Adipose tissue (tissue), 3 donors: ENCODE measurements around the gene MAPKAP1. TPM values are rescaled to one million over a fixed set of nuclear protein-coding genes. Genes with fewer than 3 reads are reported as not detected.

Source experiments
- H3K27ac ChIP-seq: one replicate; pipeline ENCODE4 v1.5.1; 2013; ENCODE audit warnings: low read depth, low read length
- WGBS, 3 donors: extraction: QIAGEN DNeasy Blood & Tissue Kit; methylation state at CpG; one replicate each; pipeline ENCODE4 v1.1.7; 2013; 5-methylcytosine and 5-hydroxymethylcytosine counted together
- polyA plus RNA-seq, 3 donors: library from polyadenylated mRNA; stranded (reverse); fragments of 200-250 nt; gene quantifications; one replicate each; pipeline ENCODE4 v1.2.3, GENCODE V29; 2013
- donor health status: healthy with polysubstance abuse.
- donor health status: Bipolar disorder and iron deficiency.
- donor health status: healthy.

MAPKAP1 gene
- polyA plus RNA-seq, 3 donors = 28.1 to 57.0 (median 50.5) TPM

DNA sequence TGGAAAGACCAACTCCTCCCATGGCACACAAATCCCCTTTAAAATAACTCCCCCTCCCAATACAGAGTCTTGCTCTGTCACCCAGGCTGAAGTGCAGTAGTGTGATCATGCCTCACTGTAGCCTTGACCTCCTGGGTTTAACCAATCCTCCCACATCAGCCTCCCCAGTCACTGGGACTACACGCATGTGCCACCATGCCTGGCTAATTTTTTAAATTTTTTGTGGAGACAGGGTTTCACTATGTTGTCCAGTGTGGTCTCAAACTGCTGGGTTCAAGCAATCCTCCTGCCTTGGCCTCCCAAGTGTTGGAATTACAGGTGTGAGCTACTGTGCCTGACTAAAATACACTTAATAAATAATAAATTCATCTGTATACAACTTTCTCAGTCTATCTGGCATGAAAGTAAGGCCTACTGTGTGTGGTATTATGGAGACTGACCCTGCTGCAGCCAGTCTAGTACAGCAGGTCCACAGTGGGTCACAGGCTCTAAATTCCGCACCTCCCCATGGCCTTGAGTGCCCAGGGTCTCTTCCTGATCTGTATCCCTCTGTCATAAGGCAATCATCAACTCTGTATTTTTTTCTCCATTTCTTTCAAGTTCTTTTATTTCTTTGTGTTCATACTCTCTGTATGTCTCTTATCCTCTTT, 169.4 kb downstream of the MAPKAP1 start:
- no peak overlapping the region for H3K27ac ChIP-seq

DNA sequence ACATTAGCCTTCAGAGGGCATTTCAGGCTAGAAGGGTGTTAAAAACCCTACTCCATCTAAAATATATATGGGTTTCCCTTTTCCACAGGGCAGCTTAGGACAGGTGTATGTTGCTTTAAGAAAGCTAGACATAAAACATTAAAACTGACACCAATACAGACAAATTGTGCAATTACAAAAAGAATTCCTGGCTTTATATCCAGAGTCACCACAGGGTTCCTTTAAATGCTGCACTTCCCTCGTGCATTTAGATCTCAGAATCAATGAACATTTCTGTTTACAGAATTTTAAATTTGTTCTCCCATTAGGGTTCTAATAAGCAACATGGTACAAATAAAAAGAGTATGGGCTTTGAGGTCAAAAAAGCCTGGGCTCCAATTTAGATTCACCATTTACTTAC, 170.2 kb downstream of the MAPKAP1 start:
- WGBS, 3 donors = 63 to 72% (median 70%) methylated on average over 1 of the region's 1 CpG
- H3K27ac ChIP-seq = no peak overlapping the region

More for the DNA sequence above, 169.4 kb downstream of the MAPKAP1 start:
- 77 to 99% (median 94%) methylated on average over 2 of the region's 2 CpGs for whole genome bisulfite sequencing, 3 donors

DNA sequence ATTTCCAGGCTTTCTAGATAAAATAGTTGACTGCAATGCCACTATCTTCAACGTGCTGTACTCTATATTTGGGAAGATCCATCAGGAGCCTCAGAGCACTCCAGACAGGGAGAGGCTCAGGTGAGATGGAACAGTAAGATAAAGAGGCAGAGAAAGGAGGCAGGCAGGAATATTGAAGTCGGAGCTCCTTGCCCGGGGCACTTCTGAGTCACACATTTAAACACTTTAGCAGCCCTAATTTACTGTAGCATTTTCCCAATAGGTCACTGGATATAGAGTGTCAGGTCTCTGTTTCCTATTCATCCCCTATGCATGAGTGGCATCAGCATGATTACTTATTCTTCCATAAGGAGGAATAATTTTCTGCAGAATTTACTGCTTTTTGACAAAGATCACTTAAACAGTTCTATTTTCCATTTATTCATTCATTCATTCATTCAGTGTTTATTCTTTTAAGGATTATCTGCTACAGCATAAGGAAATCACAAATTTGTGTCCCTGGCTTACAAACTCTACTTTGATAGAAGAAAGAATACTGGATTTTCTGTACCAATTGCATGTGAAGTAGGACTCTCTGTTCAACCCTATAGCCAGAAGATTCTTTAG, 170.7 kb downstream of the MAPKAP1 start:
- WGBS, 3 donors = 89 to 96% (median 93%) methylated on average over 3 of the region's 3 CpGs
- H3K27ac ChIP-seq = no peak overlapping the region

DNA sequence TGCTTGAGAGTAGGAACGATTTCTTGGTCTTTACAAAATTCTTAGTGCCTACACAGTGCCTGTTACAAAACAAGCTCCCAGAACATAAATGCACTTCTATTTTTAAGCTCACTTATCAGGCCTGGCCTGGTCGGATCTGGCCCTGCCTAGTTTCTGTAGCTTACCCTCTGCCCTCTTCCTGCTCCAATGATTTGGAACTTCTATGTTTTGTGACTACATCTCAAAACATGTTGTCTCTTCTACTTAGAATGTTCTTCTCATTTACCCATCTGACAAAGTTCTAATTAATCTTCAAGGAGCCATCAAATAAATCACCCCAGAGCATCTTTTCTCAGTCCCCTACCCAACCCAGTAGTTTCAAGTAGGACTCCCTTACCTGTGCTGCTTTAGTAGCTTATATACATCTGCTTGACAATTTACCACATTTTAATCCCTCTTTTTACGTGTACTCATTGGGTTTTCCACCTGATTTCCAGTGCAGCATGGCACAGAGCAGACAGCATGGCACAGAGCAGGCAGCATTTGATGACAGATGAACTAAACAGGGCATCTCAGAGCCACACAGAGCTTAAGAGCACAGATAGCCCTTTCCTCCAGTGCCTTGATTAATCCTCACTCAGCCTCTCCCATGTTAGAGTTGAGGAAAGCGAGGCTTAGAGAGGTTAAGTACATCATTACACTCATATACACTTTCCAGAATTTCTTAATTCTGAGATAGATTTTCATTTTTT, 171.9 kb downstream of the MAPKAP1 start:
- H3K27ac ChIP-seq = no peak overlapping the region
- 75 to 79% (median 77%) methylated on average over 4 of the region's 4 CpGs for WGBS, 3 donors

DNA sequence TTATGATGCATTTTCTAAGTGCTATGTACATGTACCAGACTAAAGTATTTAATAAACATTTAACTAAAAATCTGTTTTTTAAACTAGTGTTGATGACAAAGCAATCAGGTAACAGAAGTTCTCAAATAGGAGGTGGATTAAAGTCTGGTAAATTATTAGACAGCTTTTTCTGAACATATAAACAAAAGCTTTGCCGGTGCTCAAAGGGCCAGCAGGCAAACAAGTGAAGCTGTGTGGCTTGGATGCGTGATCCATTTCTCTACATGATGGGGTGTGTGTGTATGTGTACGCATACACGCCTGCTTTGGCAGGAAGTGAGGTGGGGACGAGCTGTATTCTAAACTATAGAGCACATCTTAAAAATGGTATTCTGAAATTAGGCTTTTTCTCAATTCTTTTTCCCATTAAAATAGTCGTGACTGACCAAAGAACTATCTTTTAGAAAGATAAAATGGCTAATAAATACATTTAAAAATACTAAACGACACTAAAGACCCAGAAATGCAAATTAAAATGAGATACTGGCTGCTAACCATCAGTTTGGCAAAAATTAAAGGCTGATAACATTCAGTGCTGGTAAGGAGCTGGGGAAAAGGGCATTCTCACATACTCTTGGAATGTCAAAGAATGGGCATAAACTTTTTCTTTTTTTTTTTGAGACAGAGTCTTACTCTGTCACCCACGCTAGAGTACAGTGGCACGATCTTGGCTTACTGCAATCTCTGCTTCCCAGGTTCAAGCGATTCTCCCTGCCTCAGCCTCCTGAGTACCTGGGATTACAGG, 174.0 kb downstream of the MAPKAP1 start:
- H3K27ac ChIP-seq = no peak overlapping the region
- WGBS, 3 donors = 90 to 95% (median 92%) methylated on average over 10 of the region's 10 CpGs

DNA sequence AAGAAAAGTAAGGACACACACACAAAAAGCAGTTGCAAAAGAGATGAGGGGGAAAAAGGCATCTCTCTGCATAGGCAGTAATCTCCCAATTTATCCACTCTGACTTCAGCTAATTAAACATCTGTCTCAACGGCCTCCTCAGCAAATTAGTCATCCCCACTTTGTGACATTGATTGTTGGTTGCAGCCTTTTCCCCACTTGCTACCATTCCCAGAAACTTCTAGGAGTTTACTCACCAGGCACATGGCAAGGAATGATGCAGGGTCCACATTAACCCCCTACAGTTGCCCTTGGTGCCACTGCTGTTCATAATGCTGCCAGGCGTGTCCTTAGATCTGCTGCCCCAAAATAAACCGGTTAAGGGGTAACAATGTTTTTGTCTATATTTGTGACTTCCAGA, 174.6 kb downstream of the MAPKAP1 start:
- 82 to 95% (median 92%) methylated on average over 3 of the region's 3 CpGs for WGBS, 3 donors
- H3K27ac ChIP-seq = no peak overlapping the region

DNA sequence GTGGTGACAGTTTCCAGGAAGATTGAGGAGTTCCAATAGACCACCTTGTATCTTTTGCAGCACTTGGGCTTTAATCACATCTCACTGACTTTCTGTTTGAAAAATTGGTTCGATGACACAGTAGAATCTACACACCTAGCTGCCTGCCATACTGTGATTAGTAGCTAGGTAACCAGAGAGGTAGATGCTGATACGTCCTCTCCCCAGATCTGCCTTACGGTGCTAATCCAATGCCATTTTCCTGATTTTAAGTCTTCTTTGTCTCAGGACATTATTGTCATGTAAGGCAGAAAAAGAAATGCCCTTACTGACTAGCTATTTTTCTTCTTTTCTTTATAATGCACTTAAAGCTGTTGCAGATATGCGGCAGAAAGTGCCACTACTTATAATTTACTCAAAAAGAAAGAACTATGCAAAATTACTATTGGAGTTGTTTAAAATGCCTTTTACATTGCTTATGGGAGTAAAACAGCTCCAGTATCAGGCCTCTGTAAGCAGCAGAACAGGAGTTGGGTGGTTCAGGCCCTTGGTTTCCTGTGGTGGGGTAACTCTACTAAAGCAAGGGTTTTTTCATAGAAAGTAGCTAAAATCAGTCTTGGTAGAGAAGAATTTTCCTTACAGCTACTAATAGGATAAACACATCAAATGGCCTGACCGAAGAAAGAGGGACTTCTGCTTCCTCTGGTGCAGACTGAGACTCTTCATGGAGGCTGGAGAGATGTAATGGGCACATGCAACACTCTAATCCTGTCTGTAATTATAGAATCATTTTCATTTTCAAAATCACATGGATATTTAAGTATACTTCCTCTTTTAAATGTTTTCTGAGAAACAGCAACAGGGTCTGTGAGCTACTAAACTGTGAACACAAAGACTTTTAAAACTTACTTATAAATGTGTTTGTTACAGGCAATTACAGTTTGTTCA, 177.2 kb downstream of the MAPKAP1 start:
- no peak overlapping the region for H3K27ac ChIP-seq

DNA sequence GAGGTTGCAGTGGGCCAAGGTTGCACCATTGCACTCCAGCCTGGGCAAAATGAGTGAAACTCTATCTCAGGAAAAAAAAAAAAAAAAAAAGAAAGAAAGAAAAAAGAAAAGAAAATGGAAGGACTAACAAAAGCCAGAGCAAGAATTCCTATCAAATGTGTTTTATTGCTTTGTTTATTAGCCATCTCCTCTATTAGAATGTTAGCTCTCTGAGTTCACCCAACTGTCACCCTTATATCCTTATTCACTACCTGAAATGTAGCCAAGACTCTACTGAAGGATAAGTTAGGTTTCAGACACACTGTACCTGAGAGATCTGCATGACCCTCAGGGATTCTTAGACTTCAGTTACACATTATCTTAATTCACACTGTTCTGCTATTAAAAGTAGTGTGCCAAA, 177.9 kb downstream of the MAPKAP1 start:
- no peak overlapping the region for H3K27ac ChIP-seq

More for the DNA sequence above, 177.2 kb downstream of the MAPKAP1 start:
- WGBS, 3 donors = 82 to 85% (median 83%) methylated on average over 5 of the region's 5 CpGs

DNA sequence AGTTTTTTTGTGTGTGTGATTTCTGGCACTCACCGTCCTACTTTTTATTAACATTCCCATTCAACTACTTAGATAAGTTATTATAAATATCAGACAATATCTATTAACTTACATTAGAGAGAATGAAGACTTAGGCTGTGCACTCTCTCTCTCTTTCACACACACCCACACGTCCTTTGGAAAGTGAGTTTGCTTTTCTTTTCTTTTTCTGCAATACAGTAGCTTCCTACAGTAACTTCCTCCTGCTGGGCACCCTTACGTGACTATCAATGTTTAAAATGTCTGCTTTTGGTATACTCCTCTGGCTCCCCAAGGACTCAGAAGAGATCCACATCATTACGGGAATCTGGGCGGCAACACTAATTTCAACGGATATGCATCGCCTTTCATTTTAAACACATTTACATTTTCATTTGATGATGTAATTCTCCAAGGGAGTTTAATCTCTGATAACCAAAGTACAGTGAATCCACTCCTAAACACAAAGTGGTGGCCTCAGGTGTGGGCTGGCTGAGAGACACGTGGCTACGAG, 179.5 kb downstream of the MAPKAP1 start:
- no peak overlapping the region for H3K27ac ChIP-seq
- WGBS, 3 donors = 79 to 90% (median 79%) methylated on average over 9 of the region's 9 CpGs

DNA sequence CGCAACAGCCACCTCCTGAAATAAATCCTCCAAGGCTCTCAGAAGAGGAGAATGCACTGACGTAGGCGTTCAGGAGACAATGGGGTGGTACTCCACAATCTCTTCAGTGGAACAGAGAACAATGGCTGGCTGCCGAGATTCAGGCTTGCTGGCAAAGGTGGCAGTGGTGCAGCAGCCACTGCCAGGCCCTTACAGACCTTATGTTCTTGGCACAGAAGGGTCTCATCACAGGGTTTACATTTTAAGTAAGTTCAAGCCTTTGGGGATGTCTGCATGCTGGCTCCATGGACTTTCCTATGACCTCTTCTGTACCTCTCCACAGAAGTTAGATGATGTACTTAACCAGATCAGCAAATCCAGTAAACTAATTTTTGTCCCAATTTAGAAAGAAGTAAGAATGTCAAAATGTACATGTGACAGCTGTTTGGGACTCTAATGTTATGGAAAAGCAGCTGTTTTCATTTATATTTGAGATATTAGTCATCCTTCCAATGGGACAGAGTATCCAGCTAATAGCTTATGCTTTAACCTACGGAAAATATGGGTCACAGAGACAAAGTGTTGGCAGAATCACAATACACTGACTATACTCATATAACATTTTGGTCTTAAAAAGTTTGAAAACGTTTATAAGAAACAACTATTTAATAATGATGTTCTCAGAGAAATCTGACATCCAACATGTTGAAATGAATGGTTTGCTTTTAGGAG, 180.9 kb downstream of the MAPKAP1 start:
- WGBS, 3 donors = 67 to 78% (median 76%) methylated on average over 6 of the region's 6 CpGs
- H3K27ac ChIP-seq = no peak overlapping the region

DNA sequence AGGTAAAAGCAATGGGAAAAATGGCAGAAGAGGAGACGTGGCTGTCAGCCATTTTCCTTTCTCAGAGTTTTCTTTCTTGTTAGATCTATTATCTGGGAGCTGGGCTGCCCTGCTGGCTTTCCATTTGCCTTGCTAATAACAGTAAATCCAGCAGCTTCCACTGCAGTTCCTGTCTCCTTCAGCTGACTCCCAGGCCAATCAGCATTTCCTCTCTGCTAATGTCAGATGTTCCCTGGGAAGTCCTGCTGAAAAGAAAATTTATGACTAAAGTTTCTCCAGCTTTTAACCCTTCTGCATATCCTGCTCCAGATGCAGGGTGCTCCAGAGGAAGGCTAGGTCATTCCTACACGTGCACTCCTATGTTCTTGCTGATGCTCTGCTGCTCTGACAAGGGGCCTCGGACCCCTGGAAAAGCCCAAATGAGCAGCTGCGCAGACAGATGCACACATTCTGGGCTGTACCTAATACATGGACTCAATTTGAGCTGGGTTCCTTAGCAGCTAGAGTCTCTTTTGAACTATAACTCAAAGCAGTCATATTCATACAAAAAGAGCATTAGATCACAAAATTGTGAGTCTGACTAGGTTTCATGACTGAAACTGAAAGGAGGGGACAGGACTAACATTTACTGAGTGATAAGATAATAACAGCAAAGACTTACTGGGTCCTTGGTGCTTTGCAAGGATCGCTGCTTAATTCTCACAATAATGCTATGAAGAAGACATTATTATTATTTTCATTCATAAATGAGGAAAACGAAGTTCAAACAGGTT, 182.2 kb downstream of the MAPKAP1 start:
- WGBS, 3 donors = 88 to 92% (median 91%) methylated on average over 6 of the region's 6 CpGs

DNA sequence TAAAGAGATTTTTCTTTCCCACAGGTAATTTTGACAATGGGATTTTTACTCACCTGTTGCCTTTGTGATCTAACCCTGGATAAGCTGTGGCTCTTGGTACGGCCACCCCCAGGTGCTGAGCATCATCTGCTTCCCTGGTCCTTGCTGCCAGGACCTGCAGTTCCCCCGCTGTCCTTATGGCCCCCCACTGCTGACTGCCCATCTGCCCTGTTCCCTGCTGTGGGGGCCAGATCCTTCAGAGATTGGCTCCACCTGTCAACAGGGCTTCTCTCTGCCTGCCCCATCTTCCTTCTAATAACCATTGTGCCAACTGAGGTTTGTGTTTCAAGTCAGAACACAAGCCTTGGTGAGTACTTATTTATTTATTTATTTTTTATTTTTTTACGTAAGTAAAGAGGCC, 183.3 kb downstream of the MAPKAP1 start:
- 98 to 100% (median 99%) methylated on average over 3 of the region's 3 CpGs for WGBS, 3 donors
- no peak overlapping the region for H3K27ac ChIP-seq

More for the DNA sequence above, 182.2 kb downstream of the MAPKAP1 start:
- no peak overlapping the region for H3K27ac ChIP-seq

DNA sequence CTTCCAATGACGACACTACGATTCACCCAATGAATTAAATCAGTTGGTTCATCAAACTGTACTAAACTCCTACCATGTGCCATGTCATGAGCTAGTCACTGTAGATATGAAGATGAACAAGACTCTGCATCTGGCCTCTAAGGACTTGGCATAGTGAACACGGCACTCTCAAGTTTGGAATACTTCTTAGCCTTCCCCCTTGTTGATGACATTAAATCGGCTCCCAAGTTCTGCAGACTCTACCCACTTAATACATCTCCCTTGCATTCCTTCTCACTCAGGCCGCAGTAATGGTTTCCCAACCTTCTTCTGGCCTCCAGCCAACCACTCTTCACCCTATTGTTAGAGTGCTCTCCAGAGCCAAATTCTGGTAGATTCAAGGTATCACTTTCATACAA, 184.7 kb downstream of the MAPKAP1 start:
- H3K27ac ChIP-seq = no peak overlapping the region
- WGBS, 3 donors = 78 to 93% (median 84%) methylated on average over 5 of the region's 5 CpGs

DNA sequence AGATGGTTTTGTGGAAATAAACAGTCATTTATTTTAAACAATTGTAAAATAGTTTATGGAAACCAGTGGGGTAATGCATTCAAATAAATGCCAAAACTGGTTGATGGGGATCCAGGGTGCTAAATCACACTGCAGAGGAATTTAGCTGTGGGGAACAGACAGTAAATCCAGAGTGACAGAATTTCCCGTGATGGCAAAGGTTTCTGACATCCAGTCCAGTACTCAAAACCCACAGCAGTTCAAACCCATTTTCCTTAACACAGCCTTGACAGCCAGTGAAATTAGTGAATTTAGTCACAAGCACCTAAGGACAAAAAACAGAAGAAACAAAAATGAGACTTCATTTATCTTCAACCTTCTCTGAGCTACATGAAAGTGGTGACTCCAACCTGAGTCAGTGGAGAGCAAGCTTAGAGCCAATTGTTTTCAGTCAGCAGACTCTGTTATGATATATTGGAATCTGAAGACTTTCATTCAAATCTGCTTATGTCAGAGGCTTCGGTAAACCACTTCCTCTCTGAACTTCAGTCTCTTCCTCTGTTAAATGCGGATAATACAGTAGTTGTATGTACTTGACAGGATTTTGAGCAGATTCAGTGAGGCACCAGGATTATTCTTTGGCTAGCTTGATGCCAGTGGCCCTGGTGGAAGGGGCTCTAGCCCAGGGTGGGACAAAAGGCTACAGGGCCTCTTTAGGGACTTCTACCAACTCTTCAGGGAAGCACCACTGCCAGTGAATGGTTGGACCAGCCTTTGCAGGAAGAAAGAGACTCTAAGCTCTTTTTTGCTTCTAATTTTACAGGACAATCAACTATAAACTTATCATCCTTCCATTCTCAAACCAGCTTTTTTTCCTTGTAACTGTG, 185.3 kb downstream of the MAPKAP1 start:
- H3K27ac ChIP-seq = no peak overlapping the region

DNA sequence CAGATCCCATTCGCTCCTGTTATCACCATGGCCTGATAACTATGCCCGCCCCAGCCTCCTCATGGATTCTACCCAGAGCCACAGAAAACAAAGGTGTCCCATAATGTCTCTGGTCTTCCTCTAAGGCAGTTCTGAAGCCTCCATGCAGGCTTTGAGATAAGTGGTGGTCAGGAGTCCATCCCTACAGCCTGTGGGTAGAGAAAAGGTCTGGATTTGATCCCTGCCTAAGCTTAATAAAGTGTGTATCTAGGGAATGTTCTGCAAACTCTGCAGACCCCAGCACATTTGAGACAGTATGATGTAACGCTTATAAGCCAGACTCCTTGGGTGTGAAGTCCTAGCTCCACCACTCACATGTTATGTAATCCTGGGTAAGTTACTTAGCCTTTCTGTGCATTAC, 187.3 kb downstream of the MAPKAP1 start:
- H3K27ac ChIP-seq = no peak overlapping the region
- WGBS, 3 donors = 76 to 93% (median 92%) methylated on average over 3 of the region's 3 CpGs

More for the DNA sequence above, 185.3 kb downstream of the MAPKAP1 start:
- WGBS, 3 donors = 40 to 82% (median 51%) methylated on average over 3 of the region's 3 CpGs

DNA sequence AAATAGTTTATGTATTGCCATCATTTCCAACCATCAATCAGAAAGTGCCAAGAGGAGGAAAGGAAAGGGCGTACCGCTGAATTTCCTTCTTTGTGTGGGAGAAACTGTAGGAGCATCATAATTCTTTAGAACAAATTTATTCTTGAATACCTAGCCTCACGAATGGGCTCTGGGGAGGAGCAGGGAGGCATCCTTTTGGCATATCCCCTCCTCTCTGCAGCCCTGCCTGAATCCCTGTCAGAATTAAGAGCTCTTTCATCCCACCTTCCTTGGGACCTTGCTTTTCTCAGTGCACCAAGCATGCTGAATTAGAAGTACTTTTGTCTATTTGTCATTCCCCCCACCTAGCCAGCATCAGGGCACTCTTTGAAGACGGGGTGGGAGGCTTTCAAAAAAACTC, 189.4 kb downstream of the MAPKAP1 start:
- WGBS, 3 donors = 77 to 94% (median 84%) methylated on average over 4 of the region's 4 CpGs
- no peak overlapping the region for H3K27ac ChIP-seq
